ENCODE data around the gene AMT.
A peak's percentile ranks its signal among the peaks of the same experiment; 100 is the strongest.

Gene AMT, protein sequence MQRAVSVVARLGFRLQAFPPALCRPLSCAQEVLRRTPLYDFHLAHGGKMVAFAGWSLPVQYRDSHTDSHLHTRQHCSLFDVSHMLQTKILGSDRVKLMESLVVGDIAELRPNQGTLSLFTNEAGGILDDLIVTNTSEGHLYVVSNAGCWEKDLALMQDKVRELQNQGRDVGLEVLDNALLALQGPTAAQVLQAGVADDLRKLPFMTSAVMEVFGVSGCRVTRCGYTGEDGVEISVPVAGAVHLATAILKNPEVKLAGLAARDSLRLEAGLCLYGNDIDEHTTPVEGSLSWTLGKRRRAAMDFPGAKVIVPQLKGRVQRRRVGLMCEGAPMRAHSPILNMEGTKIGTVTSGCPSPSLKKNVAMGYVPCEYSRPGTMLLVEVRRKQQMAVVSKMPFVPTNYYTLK

DNA sequence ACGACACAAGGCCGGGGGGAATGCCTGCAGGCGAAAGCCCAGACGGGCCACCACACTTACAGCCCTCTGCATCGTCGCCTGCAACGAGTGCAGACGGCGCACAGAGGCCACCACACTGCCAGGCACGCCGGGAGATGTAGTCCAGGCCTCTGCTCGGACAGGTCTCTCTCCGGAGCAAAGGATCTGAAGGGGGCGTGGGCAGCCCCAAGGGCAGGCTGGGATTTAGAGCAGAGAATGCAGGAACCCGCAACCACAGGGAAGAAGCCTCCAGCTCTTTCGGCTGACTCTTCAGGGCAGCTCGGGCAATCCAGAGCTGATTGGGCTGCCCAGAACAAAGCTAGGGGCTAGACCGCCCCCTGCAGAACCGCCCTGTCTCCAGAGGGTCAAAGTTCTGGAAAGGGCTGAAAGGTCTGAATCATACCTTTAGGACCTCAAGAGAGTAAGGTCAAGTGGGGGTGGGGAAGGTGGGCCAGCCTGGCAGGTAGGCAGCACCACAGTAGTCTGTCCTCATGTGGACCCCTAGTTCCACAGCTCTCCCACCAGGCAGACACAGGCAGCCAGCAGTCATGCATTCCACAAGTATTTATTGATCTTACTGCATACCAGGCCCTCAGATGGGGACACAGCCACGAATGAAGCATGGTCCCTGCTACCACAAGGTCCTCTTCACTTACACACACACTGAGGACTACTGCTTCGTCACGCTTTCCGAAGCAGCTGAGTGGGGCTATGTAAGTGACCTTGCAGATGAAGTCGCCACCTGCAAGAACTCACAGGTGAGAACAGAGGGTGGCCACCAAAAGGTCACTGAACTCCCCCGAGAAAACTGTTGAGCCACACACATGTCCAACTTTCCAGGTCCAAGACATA lies at the start of gene AMT:
Gene AMT, minus strand, starts transcription at position 95 of the 870 bp plus-strand sequence. Its CDS starts 23 bp downstream, at position 72.
- DNase-seq, result no peak

GRCh38 chr3:49470714-49471420 lies 48.6 kb upstream of the AMT start:
- no peak for DNase-seq

DNA sequence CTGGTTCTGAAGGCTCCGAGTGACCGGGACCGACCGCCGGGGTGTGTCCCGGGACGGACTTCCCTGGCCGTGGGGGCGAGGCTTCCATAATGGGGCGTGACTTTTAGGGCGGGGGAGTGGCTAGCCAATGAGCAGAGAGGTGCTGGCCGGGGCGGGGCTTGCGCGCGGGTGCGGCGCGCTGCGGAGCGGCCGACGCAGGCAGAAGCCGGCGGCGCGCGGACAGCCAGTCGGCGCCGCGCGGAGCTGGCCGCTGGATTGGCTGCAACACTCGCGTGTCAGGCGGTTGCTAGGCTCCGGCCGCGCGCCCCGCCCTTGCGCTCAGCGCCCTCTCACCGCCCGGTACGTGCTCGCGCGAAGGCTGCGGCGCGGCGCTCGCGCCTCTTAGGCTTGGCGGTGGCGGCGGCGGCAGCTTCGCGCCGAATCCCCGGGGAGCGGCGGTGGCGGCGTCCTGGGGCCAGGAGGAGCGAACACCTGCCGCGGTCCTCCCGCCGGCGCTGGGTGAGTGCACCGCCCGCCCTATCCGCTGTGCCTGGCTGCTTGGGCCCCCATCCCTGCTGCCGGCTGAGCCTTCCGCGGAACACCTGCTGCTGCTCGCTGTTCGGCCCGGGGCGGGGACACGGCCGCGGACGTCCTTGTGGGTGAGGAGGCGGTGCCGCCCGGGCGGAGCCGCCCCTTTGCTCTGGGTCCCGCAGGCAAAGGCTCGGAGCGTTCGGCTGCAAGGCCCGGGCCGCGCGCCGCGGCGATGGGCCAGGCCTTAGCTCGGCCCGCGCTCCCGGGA lies 47.9 kb upstream of the AMT start, which contains the start of gene DAG1:
Gene DAG1, plus strand, starts transcription at position 332 of the 778 bp plus-strand sequence. CDS start 40,268 bp downstream, outside the sequence.
- peak; percentile 96 for DNase-seq

GRCh38 chr3:49469037-49469935 lies 47.0 kb upstream of the AMT start:
- no peak for DNase-seq

DNA sequence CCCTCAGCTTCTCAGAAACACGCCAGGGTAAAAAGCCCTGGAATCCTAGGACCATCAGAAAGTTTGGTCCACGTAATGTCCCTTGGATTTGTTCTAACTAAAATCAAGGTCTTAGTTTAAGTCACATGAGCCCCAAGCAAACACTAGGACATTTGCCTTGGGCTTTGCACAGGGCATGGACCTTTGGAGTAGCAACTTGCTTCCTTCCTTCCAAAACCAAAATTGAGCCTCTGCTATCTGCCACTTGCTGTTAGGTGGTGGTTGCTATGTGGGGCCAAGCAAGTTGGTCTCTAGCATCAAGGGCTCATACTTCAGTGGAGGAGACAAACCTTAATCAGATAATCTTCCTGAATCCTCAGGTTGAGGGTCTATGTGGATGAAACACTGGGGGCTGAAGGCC lies 43.8 kb upstream of the AMT start:
- no peak for DNase-seq

DNA sequence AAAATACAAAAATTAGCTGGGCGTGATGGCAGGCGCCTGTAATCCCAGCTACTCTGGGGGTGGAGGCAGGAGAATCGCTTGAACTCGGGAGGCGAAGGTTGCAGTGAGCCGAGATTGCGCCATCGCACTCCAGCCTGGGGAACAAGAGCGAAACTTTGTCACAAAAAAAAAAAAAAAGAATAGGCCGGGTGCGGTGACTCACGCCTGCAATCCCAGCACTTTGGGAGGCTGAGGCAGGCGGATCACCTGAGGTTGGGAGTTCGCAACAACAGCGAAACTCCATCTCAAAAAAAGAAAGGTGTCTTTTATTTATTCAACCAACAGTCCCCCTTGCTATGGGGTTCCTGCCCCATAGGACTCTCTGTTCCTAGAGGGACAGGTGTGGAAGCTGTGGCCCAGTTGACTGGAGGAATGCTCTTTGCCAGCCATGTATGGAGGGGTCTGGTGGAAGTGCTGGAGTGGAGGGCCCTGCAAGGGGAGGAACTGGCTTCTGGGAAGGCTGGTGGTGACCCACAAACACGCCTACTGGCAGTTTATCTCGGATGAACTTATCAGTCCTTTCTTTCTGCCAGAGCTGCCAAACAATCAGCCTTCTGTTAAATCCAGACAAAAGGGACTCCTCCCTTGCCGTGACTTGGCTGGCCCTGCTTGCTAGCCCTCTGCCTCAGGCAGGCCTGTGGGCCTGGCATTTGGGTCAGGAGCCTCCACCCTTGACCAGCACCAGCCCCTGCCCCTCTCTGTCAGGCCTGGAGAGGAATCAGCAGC lies 43.2 kb upstream of the AMT start:
- DNase-seq, result no peak

GRCh38 chr3:49462222-49462621 lies 39.9 kb upstream of the AMT start:
- no peak for DNase-seq

DNA sequence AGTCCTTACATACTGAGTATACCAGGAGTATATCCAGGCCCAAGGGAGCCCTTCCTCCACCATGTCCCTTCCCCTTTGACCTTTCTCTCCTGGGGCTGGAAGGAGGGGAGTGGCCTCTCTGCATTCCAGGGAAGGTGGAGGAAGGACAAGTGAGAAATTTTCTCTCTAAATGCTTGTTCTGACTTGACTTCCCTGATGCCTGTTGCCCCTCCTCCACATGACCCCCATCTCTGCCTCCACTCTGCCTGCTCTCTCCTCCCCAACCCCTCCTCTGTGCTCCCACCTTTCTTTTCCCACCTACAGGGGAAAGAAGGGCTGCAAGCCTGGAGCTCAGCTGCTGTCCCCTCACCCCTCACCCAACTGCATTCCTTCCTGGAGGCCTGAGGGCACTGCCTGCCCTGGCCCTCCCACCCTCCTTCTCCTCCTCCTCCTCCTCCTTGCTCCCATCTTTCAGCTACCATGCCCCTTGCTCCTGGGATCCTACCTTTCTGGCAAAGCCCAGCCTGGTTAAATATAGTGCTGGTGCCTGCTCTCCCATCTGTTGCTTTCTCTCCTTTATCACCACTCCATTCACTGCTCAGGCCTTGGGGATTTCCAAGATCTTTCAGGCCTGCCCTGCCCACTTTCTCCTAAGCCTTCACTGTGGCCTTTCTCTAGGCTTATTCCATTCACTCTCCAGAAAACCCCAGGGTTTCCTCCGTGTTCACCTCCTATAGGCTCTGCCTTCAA lies 39.3 kb upstream of the AMT start:
- DNase-seq, result no peak

DNA sequence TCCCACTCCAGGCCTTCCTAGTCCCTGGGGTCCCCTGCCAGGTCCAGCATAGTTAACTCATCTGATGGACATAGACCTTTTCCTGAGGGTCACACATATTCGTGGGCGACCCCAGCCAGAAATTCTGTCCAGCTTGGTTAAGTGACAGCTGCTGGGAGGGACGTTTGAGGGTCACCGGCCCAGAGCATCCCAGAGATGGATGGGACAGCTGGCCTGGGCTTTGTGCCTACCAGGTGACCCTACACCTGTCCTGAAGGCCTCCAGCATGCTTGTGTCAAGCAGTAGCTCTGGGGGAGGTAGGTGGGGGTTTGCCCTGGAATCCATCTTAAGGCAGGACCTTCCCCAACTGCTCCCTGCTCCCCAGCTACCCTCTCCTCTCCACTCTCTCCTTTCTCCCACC lies 38.7 kb upstream of the AMT start:
- DNase-seq, result no peak

- no peak for DNase-seq
These were observed 38.1 kb upstream of the AMT start for GRCh38 chr3:49460188-49460890.

DNA sequence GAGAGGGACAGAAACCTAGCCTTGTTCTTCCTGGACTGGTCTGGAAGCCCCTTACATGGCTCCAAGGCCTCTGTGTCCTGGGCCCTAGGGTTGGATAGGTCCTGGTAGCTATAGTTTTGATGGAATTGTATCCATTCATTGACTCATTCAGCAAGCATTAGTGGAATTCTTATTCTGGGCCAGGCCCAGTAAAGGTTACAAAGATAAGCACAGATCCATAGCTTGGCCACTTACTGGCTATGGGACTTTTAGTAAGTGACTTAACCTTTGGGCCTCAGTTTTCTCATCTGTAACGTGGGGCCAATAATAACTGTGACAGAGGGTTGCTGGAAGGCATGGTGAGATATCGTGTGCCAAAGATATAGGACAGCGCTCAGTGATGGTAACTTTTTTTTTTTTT lies 34.2 kb upstream of the AMT start:
- DNase-seq, result no peak

DNA sequence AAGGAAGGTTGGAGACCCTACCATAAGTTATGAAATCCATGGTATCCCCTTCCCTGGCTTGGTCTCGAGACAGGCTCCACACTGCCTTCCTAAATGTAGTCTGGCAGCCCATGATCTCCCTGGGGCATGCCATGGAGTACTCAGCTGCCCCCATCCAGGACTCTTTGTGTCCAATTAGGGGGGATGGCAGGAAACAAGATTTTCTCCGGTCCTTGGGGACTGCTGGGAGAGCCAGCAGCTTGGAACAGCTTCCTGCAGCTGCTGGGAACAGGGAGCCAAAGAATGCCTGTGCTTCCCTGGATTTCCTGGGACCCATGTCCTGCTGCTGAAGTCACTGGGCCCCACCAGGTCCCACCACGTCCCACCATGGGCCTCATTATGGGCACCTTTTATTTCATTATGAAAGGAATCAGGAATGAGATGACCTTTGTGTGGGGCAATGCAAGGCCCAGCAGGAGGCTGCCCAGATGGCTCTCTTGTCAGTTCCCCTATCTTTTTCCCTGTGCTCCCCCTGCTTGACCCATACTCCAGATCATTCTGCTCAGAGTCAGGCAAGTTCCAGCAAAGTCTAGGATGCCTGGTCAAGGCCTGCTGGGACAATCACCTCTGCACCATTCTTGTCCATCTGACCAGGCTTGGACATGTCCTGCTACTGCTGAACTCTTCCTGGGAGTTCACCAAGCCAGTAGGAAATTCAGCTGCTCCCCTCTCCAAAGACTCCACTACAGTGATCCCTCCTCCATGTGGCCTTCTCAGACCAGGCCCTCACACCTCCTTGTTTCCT lies 32.8 kb upstream of the AMT start:
- DNase-seq, result no peak

- no peak for DNase-seq
These were observed 32.2 kb upstream of the AMT start for GRCh38 chr3:49454458-49454857.

- DNase-seq, result no peak
These were observed 31.3 kb upstream of the AMT start for GRCh38 chr3:49453621-49454020.

- DNase-seq, result no peak
These were observed 23.1 kb upstream of the AMT start for GRCh38 chr3:49445391-49445790.

- no peak for DNase-seq
These were observed 12.5 kb upstream of the AMT start for GRCh38 chr3:49434731-49435130.

DNA sequence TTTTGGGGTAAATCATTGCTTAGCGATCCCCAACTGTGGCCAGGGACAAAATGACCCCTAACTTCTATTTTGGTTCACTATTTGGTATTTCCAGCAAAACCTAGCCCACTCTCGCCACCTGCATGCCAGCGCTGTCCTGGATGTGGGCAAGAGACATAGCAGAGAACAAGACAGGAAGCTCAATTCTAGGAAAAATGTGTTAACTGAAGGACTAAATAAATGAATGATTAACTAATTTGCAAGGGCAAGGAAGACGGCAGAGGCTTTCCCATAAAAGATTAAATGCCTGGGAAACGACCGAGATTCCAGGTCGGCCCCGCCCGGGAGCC lies 6.4 kb upstream of the AMT start:
- DNase-seq, result no peak

- no peak for DNase-seq
These were observed 5.3 kb upstream of the AMT start for GRCh38 chr3:49427586-49427985.

Data from CD4-positive, alpha-beta T cell treated with Interleukin-17A for 4 hours (primary cell).